Endodermal cell (in vitro differentiated cells): ENCODE results near the gene ACP3. TPM values are rescaled to one million over a fixed set of nuclear protein-coding genes. Genes with fewer than 3 reads are reported as not detected.
"Not testable (repeated sequence)": the region's sequence is repeated elsewhere in the genome, so short reads cannot be mapped to it uniquely, and the experiment has no call there.

Source experiments
- DNase-seq: peaks from one replicate; pipeline ENCODE4 v3.0.0-alpha.2; 2017
- H3K27ac ChIP-seq: 2 replicates; pipeline ENCODE4 v1.5.1; 2013; ENCODE audit warnings: mild to moderate bottlenecking, low read depth, low read length, moderate library complexity
- H3K27me3 ChIP-seq: 2 replicates; pipeline ENCODE4 v1.6.1; 2013; ENCODE audit warnings: mild to moderate bottlenecking, low read length, moderate library complexity; ENCODE audit not compliant: insufficient read depth, control insufficient read depth, poor library complexity, severe bottlenecking
- H3K36me3 ChIP-seq: 2 replicates; pipeline ENCODE4 v1.7.0; 2013; ENCODE audit warnings: mild to moderate bottlenecking, low read length, moderate library complexity; ENCODE audit not compliant: control insufficient read depth, insufficient read depth
- H3K4me1 ChIP-seq: one replicate; pipeline ENCODE4 v1.7.0; 2013; ENCODE audit warnings: low read length; ENCODE audit not compliant: control insufficient read depth, insufficient read depth
- H3K4me3 ChIP-seq: 2 replicates; pipeline ENCODE4 v1.5.1; 2013; ENCODE audit warnings: mild to moderate bottlenecking, low read length, moderate library complexity
- H3K9ac ChIP-seq: 2 replicates; pipeline ENCODE4 v1.6.1; 2013; ENCODE audit warnings: mild to moderate bottlenecking, low read length, moderate library complexity; ENCODE audit not compliant: poor library complexity, severe bottlenecking; ENCODE audit errors: extremely low read depth
- H3K9me3 ChIP-seq: 2 replicates; pipeline ENCODE4 v1.6.1; 2013; ENCODE audit warnings: mild to moderate bottlenecking, low read length, moderate library complexity; ENCODE audit not compliant: control insufficient read depth
- H3K27ac Mint-ChIP-seq: 2 replicates; pipeline ENCODE4 v1.8.0; 2020; ENCODE audit warnings: mixed read lengths
- H3K27me3 Mint-ChIP-seq: 2 replicates; pipeline ENCODE4 v1.8.0; 2021; ENCODE audit warnings: mild to moderate bottlenecking, mixed read lengths; ENCODE audit not compliant: insufficient read depth
- H3K36me3 Mint-ChIP-seq: 2 replicates; pipeline ENCODE4 v1.8.0; 2020; ENCODE audit warnings: low read depth, mixed read lengths
- H3K4me1 Mint-ChIP-seq: 2 replicates; pipeline ENCODE4 v1.8.0; 2020; ENCODE audit warnings: mixed read lengths
- H3K4me3 Mint-ChIP-seq: 2 replicates; pipeline ENCODE4 v1.8.0; 2020; ENCODE audit warnings: mild to moderate bottlenecking, moderate library complexity, mixed read lengths
- H3K9me3 Mint-ChIP-seq: 2 replicates; pipeline ENCODE4 v1.8.0; 2020; ENCODE audit warnings: mild to moderate bottlenecking, mixed read lengths
- WGBS, 2 experiments: methylation state at CpG; one replicate each; pipeline versions ENCODE4 v1.1.5 to v1.1.7; 2013; ENCODE audit warnings: missing lambda C conversion rate in 2 of 2, mixed read lengths in 1 of 2; ENCODE audit not compliant: insufficient coverage in 1 of 2, insufficient read length in 1 of 2; 5-methylcytosine and 5-hydroxymethylcytosine counted together
- total RNA-seq, 2 donors: library from RNA; stranded (reverse); fragmentation: NEBNext Ultra II Directional in 1 of 2; extraction: Animal tissue kit (Norgen Biotek cat#: 25700) in 1 of 2; gene quantifications; 2 replicates in 1 of 2; 3 replicates in 1 of 2; pipeline ENCODE4 v1.2.1, GENCODE V29; 2021
- TF ChIP-seq, protein P1 (sequence below): fragments of 200-600 bp; sonication (generic); conservative IDR thresholded peaks from 2 replicates; pipeline ENCODE4 v1.5.0; 2021; ENCODE audit warnings: antibody characterized with exemption, mild to moderate bottlenecking

Gene ACP3
- total RNA-seq, 2 donors from 2014 or later, result 17.0 to 24.6 TPM

DNA sequence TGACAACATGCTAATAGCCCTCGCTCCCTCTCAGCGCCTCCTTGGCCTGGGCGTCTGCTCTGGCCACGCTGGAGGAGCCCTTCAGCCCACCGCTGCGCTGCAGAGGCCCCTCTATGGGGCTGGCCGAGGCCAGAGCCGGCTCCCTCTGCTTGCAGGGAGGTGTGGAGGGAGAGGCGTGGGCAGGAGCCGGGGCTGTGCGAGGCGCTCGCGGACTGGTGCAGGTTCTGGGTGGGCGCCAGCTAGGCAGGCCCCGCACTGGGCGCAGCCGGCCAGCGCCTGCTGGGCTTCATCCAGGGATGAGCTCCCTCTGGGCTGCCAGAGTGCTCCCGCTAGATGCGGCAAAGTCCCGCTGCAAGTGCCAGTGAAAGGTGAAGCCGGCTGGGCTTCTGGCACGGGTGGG lies 79.0 kb downstream of the ACP3 start:
- Histone ChIP-seq H3K27me3 (no peaks in the 10 kb centered on the region), H3K4me3 (no peak overlapping the region), H3K36me3 (no peaks in the 10 kb centered on the region), H3K9ac (no peak overlapping the region), H3K27ac (no peak overlapping the region), H3K4me1 (no peaks in the 10 kb centered on the region), H3K9me3 (no peaks in the 10 kb centered on the region)
- H3K27ac Mint-ChIP-seq, result no peak overlapping the region
- no peaks in the 10 kb centered on the region for H3K27me3 Mint-ChIP-seq
- no peak for DNase-seq
- 92 to 95% methylated on average over 6 to 24 of the region's 24 CpGs for WGBS, 2 experiments
- H3K36me3 Mint-ChIP-seq, result no peaks in the 10 kb centered on the region
- peaks cover 5% of the 10 kb centered on the region for H3K9me3 Mint-ChIP-seq
- TF ChIP-seq, protein P1, sequence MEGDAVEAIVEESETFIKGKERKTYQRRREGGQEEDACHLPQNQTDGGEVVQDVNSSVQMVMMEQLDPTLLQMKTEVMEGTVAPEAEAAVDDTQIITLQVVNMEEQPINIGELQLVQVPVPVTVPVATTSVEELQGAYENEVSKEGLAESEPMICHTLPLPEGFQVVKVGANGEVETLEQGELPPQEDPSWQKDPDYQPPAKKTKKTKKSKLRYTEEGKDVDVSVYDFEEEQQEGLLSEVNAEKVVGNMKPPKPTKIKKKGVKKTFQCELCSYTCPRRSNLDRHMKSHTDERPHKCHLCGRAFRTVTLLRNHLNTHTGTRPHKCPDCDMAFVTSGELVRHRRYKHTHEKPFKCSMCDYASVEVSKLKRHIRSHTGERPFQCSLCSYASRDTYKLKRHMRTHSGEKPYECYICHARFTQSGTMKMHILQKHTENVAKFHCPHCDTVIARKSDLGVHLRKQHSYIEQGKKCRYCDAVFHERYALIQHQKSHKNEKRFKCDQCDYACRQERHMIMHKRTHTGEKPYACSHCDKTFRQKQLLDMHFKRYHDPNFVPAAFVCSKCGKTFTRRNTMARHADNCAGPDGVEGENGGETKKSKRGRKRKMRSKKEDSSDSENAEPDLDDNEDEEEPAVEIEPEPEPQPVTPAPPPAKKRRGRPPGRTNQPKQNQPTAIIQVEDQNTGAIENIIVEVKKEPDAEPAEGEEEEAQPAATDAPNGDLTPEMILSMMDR, result no peak
- no peaks in the 10 kb centered on the region for H3K4me1 Mint-ChIP-seq
- no peak overlapping the region for H3K4me3 Mint-ChIP-seq

DNA sequence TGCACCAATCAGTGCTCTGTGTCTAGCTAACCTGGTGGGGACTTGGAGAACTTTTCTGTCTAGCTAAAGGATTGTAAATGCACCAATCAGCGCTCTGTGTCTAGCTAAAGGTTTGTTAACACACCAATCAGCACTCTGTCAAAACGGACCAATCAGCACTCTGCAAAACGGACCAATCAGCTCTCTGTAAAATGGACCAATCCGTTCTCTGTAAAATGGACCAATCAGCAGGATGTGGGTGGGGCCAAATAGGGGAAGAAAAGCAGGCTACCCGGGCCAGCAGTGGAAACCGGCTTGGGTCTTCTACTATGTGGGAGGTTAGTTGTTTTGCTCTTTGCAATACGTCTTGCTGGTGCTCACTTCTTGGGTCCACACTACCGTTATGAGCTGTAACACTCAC lies 79.6 kb downstream of the ACP3 start:
- not testable (repeated sequence) for DNase-seq, H3K4me1 ChIP-seq, H3K27ac Mint-ChIP-seq, H3K27me3 ChIP-seq, H3K9ac ChIP-seq, H3K4me3 ChIP-seq, H3K4me1 Mint-ChIP-seq, H3K36me3 Mint-ChIP-seq, H3K9me3 Mint-ChIP-seq, H3K27ac ChIP-seq, H3K9me3 ChIP-seq, H3K36me3 ChIP-seq, H3K27me3 Mint-ChIP-seq, H3K4me3 Mint-ChIP-seq
- 96 to 100% methylated on average over 3 to 8 of the region's 8 CpGs for WGBS, 2 experiments

DNA sequence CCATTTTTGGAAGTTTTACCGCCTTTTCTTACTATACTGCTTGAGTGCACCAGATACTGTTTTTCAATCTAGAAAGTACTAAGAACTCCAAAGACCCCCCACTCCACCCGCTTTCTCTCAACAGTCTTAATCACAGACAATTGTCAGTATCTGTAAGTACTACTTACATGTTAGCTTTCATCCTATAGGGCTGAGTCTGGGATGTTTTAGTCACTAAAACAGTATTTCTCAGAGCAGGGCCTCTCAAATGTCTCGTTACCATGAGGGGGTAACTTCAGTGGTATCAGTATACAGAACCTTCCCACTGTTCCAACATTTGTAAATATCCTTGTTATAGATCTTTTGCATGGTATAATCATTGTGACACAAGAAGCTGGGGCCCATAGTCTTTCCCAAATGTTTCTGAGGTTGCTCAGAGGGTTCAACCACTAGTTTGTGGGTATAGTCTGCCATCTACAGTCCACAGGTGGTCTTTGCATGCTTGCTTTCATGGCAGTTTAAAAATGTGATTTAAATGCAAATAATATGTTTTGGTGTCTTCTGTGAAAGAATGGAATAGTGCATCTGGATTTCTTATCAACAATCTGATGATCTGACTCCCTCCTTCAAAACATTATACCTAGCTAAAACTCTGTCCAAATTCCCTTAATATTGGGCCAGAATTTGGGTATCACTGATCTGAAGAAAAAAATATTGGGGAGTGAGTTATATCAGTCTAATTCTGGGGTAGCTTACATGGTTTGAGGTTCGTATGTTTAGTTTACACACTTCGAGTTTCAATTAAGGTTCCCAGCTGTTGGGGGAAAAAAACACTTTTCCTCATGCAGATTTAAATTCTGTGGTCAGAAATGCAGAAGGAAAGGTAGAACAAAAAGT lies 82.1 kb downstream of the ACP3 start:
- WGBS, 2 experiments, result 56 to 58% methylated on average over 4 to 5 of the region's 5 CpGs
- H3K4me3 ChIP-seq, result no peak overlapping the region
- H3K27me3 ChIP-seq, result no peaks in the 10 kb centered on the region
- no peaks in the 10 kb centered on the region for H3K36me3 ChIP-seq
- H3K9me3 ChIP-seq, result no peaks in the 10 kb centered on the region
- DNase-seq, result peak; percentile 72
- Mint-ChIP-seq H3K4me3 (no peak overlapping the region), H3K4me1 (no peaks in the 10 kb centered on the region), H3K27ac (no peak overlapping the region), H3K9me3 (peaks cover 5% of the 10 kb centered on the region), H3K27me3 (no peaks in the 10 kb centered on the region), H3K36me3 (no peaks in the 10 kb centered on the region)
- no peak overlapping the region for H3K27ac ChIP-seq
- H3K9ac ChIP-seq, result no peak overlapping the region
- TF ChIP-seq, protein P1, result peak; percentile 94
- no peaks in the 10 kb centered on the region for H3K4me1 ChIP-seq
